Skeletal muscle tissue (tissue), 4 donors: ENCODE data around the gene MVB12B. TPM values are rescaled to one million over a fixed set of nuclear protein-coding genes. Genes with fewer than 3 reads are reported as not detected.

Experiments
- H3K27ac ChIP-seq: one replicate; pipeline ENCODE4 v1.7.0; 2013; ENCODE audit warnings: mild to moderate bottlenecking, low read depth, low read length, inconsistent platforms
- H3K27me3 ChIP-seq, 3 donors: one replicate each; pipeline ENCODE4 v1.7.0; 2013; ENCODE audit warnings: low read length in 3 of 3; ENCODE audit not compliant: control insufficient read depth in 3 of 3, insufficient read depth in 3 of 3
- H3K36me3 ChIP-seq, 3 donors: one replicate each; pipeline ENCODE4 v1.7.0; 2013; ENCODE audit warnings: low read length in 3 of 3; ENCODE audit not compliant: control insufficient read depth in 3 of 3, insufficient read depth in 3 of 3
- H3K4me1 ChIP-seq, 3 donors: one replicate each; pipeline ENCODE4 v1.7.0; 2013; ENCODE audit warnings: low read length in 3 of 3, mild to moderate bottlenecking in 3 of 3; ENCODE audit not compliant: control insufficient read depth in 3 of 3, insufficient read depth in 3 of 3
- H3K4me3 ChIP-seq, 3 donors: one replicate each; pipeline ENCODE4 v1.7.0; 2013; ENCODE audit warnings: low read length in 3 of 3
- H3K9ac ChIP-seq, 3 donors: one replicate each; pipeline ENCODE4 v1.7.0; 2013; ENCODE audit warnings: low read length in 3 of 3, mild to moderate bottlenecking in 3 of 3, moderate library complexity in 2 of 3, low read depth in 1 of 3
- H3K9me3 ChIP-seq, 3 donors: one replicate each; pipeline ENCODE4 v1.7.0; 2013; ENCODE audit warnings: low read length in 3 of 3; ENCODE audit not compliant: control insufficient read depth in 3 of 3
- total RNA-seq: library from RNA; depleted of rRNA; stranded (reverse); fragments of >200 nt; gene quantifications from one replicate; pipeline ENCODE4 v1.2.3, GENCODE V29; 2014
- donor health status: Osteomylitis.

MVB12B gene
- total RNA-seq, 1 donor from 2014 or later = 13.0 TPM

DNA sequence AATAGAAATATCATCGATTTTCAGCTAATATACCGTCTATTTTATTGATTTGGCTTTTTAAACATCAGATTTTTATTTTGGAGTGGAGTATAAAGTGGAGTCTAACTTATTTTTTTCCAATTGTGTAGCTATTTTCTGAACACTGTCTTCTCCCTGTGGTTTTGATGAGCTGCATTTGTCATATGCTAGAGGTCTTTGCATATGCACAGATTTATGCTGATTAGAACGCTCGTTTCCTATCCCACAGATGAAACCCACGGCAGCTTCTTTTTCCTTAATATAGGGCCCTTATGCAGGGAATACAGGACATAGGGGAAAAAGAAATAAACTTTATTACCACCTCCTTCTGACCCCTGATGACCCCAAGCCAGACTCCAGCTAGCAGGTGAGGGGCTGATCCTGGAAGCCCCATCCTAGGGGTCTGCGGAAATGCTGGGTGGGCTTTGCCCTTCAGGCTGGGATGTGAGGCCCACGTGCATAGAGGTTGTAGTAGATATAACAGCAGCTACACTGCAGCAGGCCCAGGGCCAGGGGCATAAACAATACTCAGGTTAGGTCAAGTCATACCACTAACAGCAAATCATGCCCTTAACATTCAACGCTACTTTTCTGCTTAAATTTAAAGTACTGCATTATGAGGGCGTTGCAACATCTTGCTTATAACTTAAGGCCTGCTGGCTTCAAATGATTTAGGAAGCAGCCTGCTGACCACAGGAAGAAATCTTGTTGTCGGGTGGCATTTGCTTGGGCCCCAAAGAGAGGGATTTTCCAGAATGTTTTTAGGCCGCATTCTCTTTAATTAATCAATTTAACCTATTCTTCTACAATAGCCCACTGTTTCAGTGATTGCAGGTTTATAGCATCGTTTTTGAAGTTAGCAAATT is 28.5 kb downstream of the MVB12B start:
- no peaks in the 10 kb centered on the region for H3K9me3 ChIP-seq
- H3K27me3 ChIP-seq = no peaks in the 10 kb centered on the region
- no peaks in the 10 kb centered on the region for H3K4me1 ChIP-seq
- H3K36me3 ChIP-seq = no peaks in the 10 kb centered on the region
- H3K9ac ChIP-seq = no peak overlapping the region
- H3K27ac ChIP-seq = peak overlapping the region; percentile 9
- no peak overlapping the region for H3K4me3 ChIP-seq

DNA sequence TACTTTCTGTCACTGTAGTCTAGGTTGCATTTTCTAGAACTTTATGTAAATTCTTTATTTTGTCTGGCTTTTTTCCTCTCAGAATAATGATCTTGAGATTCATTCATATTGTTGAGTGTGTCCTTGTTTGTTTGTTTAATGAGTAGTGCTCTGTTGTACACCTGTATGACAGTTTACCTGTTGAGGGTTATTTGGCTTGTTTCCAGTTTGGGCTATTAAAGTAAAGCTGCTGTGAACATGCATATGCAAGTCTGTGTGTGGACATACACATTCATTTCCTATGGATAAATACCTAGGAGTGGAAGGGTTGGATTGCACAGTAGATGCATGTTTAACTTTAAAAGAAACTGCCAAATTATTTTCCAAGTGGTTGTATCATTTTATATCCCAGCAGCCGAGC is 30.4 kb downstream of the MVB12B start:
- Histone ChIP-seq H3K4me1 (no peaks in the 10 kb centered on the region), H3K36me3 (no peaks in the 10 kb centered on the region), H3K27ac (no peak overlapping the region), H3K9me3 (peaks cover 1 to 3% (median 2%) of the 10 kb centered on the region in 3 donors), H3K9ac (no peak overlapping the region), H3K4me3 (no peak overlapping the region), H3K27me3 (no peaks in the 10 kb centered on the region)

DNA sequence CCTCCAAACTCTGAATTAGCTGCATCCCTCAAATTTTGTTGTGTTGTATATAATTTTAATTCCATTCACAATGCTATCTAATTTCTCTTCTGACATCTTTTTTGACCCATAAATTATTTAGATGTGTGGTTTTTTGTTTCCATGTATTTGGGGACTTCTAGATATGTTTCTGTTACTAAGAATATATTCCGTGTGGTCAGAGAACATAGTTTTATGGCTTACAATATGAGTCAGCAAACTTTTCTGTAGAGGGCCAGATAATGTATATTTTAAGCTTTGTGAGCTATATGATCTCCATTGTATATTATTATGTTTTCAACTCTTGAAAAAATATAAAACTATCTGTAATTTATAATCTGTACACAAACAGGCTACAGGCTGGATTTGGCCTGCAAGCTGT is 33.4 kb downstream of the MVB12B start:
- Histone ChIP-seq H3K9me3 (peaks cover 1 to 5% (median 2%) of the 10 kb centered on the region in 3 donors), H3K27me3 (no peaks in the 10 kb centered on the region), H3K36me3 (peaks cover 0 to 5% (median 0%) of the 10 kb centered on the region in 3 donors), H3K4me1 (peaks cover 0 to 5% (median 0%) of the 10 kb centered on the region in 3 donors), H3K4me3 (no peak overlapping the region), H3K27ac (no peak overlapping the region), H3K9ac (no peak overlapping the region)

DNA sequence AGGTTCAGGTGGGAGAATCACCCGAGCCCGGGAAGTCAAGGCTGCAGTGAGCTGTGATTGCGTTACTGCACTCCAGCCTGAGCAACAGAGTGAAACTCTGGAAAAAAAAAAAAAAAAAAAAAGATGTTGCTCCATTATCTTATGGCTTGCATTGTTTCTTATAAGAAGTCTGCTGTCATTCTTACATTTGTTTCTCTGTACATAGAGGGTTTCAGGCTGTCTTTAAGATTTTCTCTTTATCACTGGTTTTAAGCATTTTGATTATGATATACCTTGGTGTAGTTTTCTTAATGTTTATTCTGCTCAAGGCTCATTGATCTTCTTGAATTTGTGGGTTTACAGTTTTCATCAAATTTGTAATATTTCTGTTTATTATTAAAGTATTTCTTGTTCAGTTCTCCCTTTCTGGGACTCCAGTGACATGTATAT is 35.2 kb downstream of the MVB12B start:
- Histone ChIP-seq H3K27ac (no peak overlapping the region), H3K9me3 (peaks cover 1 to 5% (median 2%) of the 10 kb centered on the region in 3 donors), H3K36me3 (peaks cover 0 to 5% (median 0%) of the 10 kb centered on the region in 3 donors), H3K4me3 (no peak overlapping the region), H3K9ac (no peak overlapping the region), H3K4me1 (peaks cover 4 to 17% (median 4%) of the 10 kb centered on the region in 3 donors), H3K27me3 (no peaks in the 10 kb centered on the region)

DNA sequence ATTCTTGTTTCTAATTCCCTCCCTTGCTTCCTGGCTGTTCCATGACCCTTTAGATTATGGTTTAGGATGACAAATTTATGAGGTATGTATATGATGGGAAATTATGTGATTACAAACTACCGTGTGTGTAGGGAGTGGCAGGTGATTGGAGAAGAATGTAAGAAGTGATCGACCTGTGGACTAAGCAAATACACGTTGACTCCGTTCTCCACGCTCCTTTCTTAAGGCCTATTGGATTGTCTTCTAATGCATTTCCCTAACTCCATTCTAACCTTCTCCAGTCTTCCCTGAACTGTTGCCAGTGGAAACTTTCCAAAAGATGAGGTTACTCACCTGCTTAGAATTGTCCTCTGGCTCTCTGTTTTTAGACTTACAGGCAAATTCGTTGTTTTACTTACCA is 36.6 kb downstream of the MVB12B start:
- Histone ChIP-seq H3K9ac (no peak overlapping the region), H3K9me3 (peaks cover 1 to 5% (median 2%) of the 10 kb centered on the region in 3 donors), H3K4me3 (no peak overlapping the region), H3K36me3 (peaks cover 0 to 5% (median 0%) of the 10 kb centered on the region in 3 donors), H3K27me3 (no peaks in the 10 kb centered on the region), H3K4me1 (peaks cover 4 to 28% (median 10%) of the 10 kb centered on the region in 3 donors), H3K27ac (no peak overlapping the region)

DNA sequence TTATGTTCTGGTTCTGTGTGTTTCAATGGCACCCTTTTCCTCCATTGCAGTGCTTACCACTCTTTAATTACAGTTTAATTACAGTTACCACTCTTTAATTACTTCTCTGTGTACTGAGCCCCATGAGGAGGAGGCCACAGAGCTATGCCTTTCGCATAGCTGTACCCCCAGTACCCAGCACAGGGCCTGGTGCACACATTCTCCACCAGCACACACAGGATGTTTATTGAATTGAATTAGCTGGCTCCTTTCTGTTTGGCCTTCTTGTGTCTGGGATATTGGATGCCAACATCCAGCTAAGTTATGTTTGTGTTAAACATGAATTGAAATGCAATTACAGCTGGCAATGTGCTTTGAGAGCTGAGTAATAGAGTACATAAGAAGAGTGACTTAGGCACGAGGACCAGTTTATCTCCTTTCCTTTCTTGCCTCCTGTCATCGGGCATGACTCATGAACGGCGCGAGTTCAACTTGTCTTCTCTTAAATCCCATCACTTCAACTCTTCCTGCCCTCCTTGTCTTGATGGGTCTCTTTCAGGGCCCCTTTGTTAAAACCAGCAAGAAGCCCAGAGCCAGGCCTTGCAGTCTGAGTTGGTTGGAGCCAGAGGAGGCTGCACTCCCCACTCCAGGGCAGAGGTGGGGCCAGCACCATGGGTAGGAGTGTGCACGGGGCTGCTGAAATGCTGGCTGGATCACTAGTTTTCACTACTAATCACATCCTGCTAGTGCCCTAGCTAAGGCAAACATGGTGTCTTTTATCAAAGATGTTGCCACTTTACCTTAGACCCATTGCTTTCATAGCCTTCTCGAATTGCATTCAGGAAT is 37.4 kb downstream of the MVB12B start:
- no peaks in the 10 kb centered on the region for H3K27me3 ChIP-seq
- peaks cover 4 to 28% (median 10%) of the 10 kb centered on the region in 3 donors for H3K4me1 ChIP-seq
- no peak overlapping the region for H3K27ac ChIP-seq
- peaks cover 0 to 5% (median 0%) of the 10 kb centered on the region in 3 donors for H3K36me3 ChIP-seq
- H3K9me3 ChIP-seq = peaks cover 1 to 5% (median 2%) of the 10 kb centered on the region in 3 donors
- no peak overlapping the region for H3K4me3 ChIP-seq
- no peak overlapping the region for H3K9ac ChIP-seq

DNA sequence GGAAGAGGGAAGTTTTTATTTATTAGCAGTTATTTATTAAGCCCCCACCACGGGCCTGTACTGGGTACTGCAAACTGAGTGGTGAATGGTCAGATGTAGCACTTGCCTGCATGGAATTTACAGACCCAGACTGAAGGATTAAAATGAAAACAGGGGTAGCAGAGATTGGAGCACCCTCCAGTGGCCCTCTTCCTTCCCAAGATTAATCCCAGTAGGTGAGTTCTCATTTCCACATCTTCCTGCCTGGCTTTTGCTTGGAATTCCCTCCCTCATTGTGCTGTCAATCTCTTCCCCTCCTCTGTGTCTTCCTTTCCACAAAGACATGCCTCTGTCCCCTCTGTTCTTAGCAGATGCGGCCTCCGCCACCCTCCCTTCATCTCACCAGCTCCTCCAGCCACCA is 39.2 kb downstream of the MVB12B start:
- peaks cover 1 to 5% (median 2%) of the 10 kb centered on the region in 3 donors for H3K9me3 ChIP-seq
- H3K36me3 ChIP-seq = peaks cover 0 to 5% (median 0%) of the 10 kb centered on the region in 3 donors
- no peaks in the 10 kb centered on the region for H3K27me3 ChIP-seq
- no peak overlapping the region for H3K4me3 ChIP-seq
- H3K27ac ChIP-seq = no peak overlapping the region
- H3K9ac ChIP-seq = no peak overlapping the region
- H3K4me1 ChIP-seq = peaks cover 4 to 28% (median 10%) of the 10 kb centered on the region in 3 donors

DNA sequence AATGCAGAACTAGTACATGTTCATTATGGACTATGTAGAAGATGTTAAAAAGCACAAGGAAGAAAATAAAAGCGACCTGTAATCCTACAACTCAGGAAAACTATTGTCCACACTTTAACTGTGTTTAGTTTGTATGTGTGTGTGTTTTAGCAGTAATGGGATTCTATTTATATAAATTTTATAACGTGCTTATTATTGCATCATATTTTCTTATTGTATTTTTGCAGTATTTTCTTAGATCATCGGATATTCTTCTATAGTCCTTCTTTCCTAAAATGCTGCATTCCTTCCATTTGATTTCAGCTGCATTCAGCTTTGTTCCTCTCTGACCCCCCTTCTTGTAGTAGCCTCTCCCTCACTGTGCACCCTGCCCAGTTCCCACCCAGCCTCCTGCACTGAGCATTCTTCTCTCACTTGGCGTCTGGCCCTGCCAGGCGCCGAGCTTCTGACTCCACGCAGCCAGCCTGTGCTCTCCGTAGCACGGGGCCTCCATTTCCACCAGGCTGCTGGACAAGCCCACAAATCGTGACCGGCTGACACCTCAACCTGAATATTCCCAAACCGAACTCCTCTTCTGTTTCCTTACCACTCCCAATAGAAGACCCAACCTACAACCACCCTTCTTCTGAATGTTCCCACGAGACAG is 39.9 kb downstream of the MVB12B start:
- no peak overlapping the region for H3K4me3 ChIP-seq
- peak overlapping the region in 1 of 3 donors; percentile 27 for H3K9ac ChIP-seq
- no peak overlapping the region for H3K27ac ChIP-seq
- H3K9me3 ChIP-seq = peaks cover 1 to 5% (median 2%) of the 10 kb centered on the region in 3 donors
- H3K27me3 ChIP-seq = no peaks in the 10 kb centered on the region
- peaks cover 0 to 5% (median 0%) of the 10 kb centered on the region in 3 donors for H3K36me3 ChIP-seq
- H3K4me1 ChIP-seq = peaks cover 4 to 32% (median 10%) of the 10 kb centered on the region in 3 donors

DNA sequence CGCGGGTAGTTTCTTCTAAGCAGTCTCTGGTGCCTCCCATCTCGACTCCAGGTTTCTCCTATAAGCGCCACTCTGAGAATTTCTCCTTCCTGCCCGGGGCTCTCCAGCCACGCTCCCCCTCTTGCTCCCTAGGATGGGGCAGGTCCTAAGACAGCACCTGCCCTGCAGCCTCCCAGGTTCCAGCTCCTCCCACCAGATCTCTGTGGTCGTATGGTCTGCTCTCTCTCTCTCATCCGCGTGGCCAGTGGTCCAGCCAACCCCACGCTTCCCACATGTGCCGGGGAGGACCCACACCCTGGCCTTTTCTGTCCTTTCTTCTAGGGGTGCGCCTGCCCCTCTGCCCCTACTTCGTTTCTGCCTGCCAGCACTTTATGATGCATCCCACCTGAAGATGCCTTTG is 40.5 kb downstream of the MVB12B start:
- no peaks in the 10 kb centered on the region for H3K27me3 ChIP-seq
- no peak overlapping the region for H3K4me3 ChIP-seq
- peaks cover 4 to 32% (median 10%) of the 10 kb centered on the region in 3 donors for H3K4me1 ChIP-seq
- peaks cover 0 to 2% (median 0%) of the 10 kb centered on the region in 3 donors for H3K9me3 ChIP-seq
- no peak overlapping the region for H3K9ac ChIP-seq
- no peak overlapping the region for H3K27ac ChIP-seq
- H3K36me3 ChIP-seq = peaks cover 0 to 5% (median 0%) of the 10 kb centered on the region in 3 donors
